GM12801 (cell line): ENCODE results near the gene FAM117B.

ENCODE experiments used
- TF ChIP-seq, protein P1 (sequence below): IDR thresholded peaks from one replicate; pipeline ENCODE4 v1.5.1; 2011; ENCODE audit warnings: control low read depth; ENCODE audit not compliant: insufficient read length; ENCODE audit errors: extremely low read depth

FAM117B gene

GRCh38 chr2:202754936-202755335 is 120.2 kb downstream of the FAM117B start:
- TF ChIP-seq, protein P1, sequence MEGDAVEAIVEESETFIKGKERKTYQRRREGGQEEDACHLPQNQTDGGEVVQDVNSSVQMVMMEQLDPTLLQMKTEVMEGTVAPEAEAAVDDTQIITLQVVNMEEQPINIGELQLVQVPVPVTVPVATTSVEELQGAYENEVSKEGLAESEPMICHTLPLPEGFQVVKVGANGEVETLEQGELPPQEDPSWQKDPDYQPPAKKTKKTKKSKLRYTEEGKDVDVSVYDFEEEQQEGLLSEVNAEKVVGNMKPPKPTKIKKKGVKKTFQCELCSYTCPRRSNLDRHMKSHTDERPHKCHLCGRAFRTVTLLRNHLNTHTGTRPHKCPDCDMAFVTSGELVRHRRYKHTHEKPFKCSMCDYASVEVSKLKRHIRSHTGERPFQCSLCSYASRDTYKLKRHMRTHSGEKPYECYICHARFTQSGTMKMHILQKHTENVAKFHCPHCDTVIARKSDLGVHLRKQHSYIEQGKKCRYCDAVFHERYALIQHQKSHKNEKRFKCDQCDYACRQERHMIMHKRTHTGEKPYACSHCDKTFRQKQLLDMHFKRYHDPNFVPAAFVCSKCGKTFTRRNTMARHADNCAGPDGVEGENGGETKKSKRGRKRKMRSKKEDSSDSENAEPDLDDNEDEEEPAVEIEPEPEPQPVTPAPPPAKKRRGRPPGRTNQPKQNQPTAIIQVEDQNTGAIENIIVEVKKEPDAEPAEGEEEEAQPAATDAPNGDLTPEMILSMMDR = no peak

DNA sequence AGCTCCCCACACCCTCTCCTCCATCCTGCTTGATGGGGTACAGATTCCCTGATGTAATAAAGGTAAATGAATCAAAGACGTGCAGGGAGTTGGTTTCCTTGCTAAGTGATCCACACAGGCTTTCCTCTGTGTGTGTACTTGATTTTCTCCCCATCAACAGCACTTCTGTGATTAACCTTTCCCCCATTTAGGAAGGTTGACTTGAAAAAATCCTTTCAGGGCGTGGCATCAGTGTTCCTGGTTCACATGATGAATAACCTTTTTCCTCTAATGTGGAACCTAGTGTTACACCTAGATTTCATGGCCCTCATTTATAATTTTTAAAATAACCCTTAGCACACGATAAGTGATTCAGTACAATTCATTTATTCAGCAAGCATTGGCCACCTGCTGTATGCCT is 121.8 kb downstream of the FAM117B start:
- TF ChIP-seq, protein P1 = no peak

GRCh38 chr2:202757339-202757738 is 122.6 kb downstream of the FAM117B start:
- TF ChIP-seq, protein P1 = no peak

DNA sequence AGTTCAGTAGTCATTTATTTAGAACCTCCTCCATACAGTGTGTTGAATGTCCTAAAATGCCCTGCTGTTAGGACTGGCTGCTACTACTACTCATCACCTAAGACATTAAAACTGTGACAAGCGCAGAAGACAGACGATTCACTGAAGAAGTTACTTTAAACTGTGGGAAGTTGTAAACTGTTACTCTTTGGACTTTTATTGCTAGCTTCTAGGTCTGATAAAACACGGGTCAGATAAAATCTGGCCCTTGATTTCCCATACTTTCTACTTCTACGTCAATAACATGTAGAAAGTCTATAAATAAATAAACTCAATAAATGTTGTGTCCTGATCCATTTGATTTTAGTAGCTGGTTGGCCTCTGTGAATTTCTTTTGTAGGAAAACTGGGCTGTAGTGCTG is 123.4 kb downstream of the FAM117B start:
- TF ChIP-seq, protein P1 = no peak

DNA sequence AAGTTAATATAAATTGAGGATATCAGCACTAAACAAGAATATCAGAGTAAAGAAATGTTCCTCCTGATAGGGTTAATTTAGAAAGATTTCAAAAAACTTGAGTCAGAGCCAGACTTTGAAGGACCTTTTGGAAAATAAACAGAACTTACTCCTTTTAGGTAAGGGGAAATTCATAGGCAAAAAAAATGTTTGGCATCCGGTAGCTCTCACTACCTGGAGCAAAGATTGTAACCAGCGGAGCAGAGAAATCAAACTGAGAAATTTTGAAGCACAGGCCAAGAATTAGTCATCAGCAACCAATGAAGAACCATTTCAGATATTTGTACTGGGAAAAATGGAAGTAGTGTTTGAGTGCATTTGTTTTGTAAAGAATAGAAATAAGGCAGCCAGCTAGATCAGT is 123.8 kb downstream of the FAM117B start:
- TF ChIP-seq, protein P1 = no peak

GRCh38 chr2:202760848-202761247 is 126.1 kb downstream of the FAM117B start:
- TF ChIP-seq, protein P1 = no peak

- TF ChIP-seq, protein P1 = no peak
Measured at GRCh38 chr2:202762556-202762955, 127.8 kb downstream of the FAM117B start.

DNA sequence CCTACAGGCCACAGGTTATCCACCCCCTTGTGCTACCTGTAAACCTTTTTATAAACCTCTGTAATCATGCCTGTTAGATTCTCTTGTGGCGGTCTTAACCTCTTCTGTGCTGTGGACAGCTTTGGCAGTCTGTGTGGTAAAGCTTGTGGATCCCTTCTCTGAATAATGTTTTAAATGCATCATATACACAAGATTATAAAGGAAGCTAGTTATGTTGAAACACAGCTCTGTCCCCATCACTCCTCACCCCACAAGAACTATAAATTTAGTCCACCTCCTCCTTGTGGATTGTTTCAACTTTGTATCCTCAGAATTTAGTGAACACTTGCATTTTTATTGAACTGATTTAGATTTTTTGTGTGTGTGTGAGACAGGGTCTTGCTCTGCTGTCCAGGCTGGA is 129.1 kb downstream of the FAM117B start:
- TF ChIP-seq, protein P1 = no peak
